Vagina (tissue), 2 donors: ENCODE measurements around the gene ADAM8. TPM values are rescaled to one million over a fixed set of nuclear protein-coding genes. Genes with fewer than 3 reads are reported as not detected.

Source experiments
- DNase-seq, 2 donors: peaks; one replicate each; pipeline ENCODE4 v3.0.0-alpha.2; 2017; ENCODE audit errors: extremely low spot score in 2 of 2
- H3K27ac ChIP-seq: fragments of 200-600 bp; sonication (generic); one replicate; pipeline ENCODE4 v1.5.1; 2019
- H3K27me3 ChIP-seq: fragments of 200-600 bp; sonication (generic); one replicate; pipeline ENCODE4 v1.5.1; 2019
- H3K36me3 ChIP-seq, 2 donors: fragments of 200-600 bp; sonication (generic); one replicate each; pipeline ENCODE4 v1.5.1; 2017 to 2019
- H3K4me1 ChIP-seq: fragments of 200-600 bp; sonication (generic); one replicate; pipeline ENCODE4 v1.5.1; 2019
- H3K4me3 ChIP-seq, 2 donors: fragments of 200-600 bp; sonication (generic); 1 replicate in 1 of 2; 2 replicates in 1 of 2; pipeline ENCODE4 v1.5.1; 2016 to 2019
- H3K9me3 ChIP-seq: fragments of 200-600 bp; sonication (generic); one replicate; pipeline ENCODE4 v1.5.1; 2019
- CTCF ChIP-seq, 3 experiments: fragments of 450-650 bp in 2 of 3; fragments of 200-600 bp in 1 of 3; sonication (generic) in 1 of 3; IDR thresholded peaks; one replicate each; pipeline ENCODE4 v1.5.1; 2017 to 2019; ENCODE audit warnings: antibody characterized with exemption in 3 of 3, mild to moderate bottlenecking in 2 of 3, moderate library complexity in 2 of 3
- POLR2A ChIP-seq, 2 donors: fragments of 450-650 bp; IDR thresholded peaks; one replicate each; pipeline ENCODE4 v1.6.1; 2017; ENCODE audit warnings: antibody characterized with exemption in 2 of 2, mild to moderate bottlenecking in 2 of 2, moderate library complexity in 2 of 2
- POLR2AphosphoS5 ChIP-seq, 2 donors: sonication (generic); formaldehyde crosslinking; IDR thresholded peaks; one replicate each; pipeline ENCODE4 v1.9.0; 2017; ENCODE audit warnings: antibody characterized with exemption in 2 of 2, mild to moderate bottlenecking in 2 of 2, low read depth in 1 of 2; ENCODE audit not compliant: insufficient read depth in 1 of 2
- intact Hi-C: fragments of 100-400 bp; cut with DNase I; formaldehyde crosslinking; loops from one replicate; pipeline ENCODE4 v1.15.1; 2023
- microRNA counts, 2 donors: library from miRNA; unstranded; fragments of <30 nt; microRNA quantifications; one replicate each; lab custom pipeline; 2016 to 2017
- microRNA-seq: library from miRNA; unstranded; fragments of <30 nt; microRNA quantifications from one replicate; pipeline ENCODE4, GENCODE V29; 2017; ENCODE audit warnings: borderline number of aligned reads, borderline replicate concordance
- total RNA-seq: library from RNA; depleted of rRNA; stranded (reverse); fragments of >200 nt; gene quantifications from one replicate; pipeline ENCODE4 v1.2.3, GENCODE V29; 2016

Gene ADAM8
- total RNA-seq, 1 donor from 2014 or later: 11.0 TPM

DNA sequence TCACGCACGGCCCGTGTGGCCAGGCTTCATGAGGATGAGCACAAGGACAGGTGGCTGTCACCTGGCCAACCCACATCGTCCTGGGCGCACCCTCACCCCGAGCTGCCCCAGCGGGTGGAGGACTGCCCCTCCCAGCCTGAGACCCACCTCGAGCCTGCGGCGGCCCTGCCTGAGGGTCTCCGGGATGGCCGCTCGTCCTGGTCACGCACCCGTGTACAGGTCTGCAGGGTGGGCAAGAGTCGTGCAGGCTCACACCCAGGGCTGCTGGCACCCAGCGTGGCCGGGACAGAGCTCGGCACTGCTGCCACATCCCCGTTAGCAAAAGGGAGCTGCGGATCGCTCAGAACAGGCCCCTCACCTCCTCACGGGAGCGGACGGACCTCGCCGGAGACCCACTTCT, 61.1 kb downstream of the ADAM8 start:
- Histone ChIP-seq H3K36me3 (no peaks in the 10 kb centered on the region), H3K27ac (no peak overlapping the region), H3K9me3 (no peaks in the 10 kb centered on the region), H3K4me3 (no peak overlapping the region), H3K27me3 (no peaks in the 10 kb centered on the region), H3K4me1 (no peaks in the 10 kb centered on the region)
- TF ChIP-seq POLR2A (IDR thresholded peaks at IDR 0.05) (no peak), CTCF (IDR thresholded peaks at IDR 0.05) (no peak), POLR2AphosphoS5 (IDR thresholded peaks at IDR 0.05; ENCODE audit: insufficient read depth in 1 of 2, low read depth in 1 of 2) (no peak)
- DNase-seq: no peak
- intact Hi-C loops: no loop called here

DNA sequence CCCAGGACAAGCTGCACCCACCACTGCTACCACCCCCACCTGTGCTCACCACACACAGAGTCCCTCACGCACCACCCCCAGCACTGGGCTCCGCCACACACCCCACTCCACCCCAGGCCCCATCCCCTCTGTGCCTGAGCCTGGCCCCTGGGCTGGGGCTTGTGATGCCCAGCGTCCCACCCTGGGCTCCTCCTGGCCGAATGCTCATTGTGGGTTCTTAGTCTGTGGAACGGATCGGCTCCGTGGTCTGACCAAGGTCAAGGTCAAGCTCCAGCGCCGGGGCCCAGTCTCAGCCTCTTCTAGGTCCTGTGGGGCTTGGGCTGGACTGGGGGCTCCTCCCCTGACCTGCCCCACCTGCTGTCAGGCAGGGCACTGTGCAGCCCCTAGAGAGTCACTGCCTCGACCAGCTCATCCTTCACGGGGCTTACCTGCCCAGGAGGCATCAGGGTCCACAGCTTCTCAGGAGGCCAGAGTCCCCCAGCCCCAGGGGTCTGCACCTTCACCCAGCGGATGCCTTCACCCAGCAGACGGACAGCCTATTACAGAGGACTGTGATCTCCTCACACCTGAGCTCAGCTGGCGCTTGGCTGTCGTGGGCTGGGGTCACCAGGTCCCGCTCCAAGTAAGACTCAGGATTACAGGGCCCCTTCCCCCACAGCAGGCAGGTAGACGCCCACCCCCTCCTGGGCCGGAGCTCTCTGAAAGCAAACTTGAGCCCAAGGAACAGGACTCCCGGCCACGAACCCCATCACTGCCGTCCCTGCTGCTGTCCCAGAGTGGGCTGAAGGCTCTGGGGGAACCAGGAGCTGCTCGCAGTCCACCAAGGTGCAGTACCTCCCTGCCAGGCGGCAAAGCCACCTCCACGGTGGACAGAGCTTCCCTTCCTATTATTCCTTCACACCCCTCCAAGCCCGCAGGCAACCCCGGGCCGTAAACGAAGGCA, 61.9 kb downstream of the ADAM8 start:
- H3K4me3 ChIP-seq: no peak overlapping the region
- TF ChIP-seq CTCF (IDR thresholded peaks at IDR 0.05) (no peak), POLR2AphosphoS5 (IDR thresholded peaks at IDR 0.05; ENCODE audit: insufficient read depth in 1 of 2, low read depth in 1 of 2) (no peak), POLR2A (IDR thresholded peaks at IDR 0.05) (no peak)
- H3K9me3 ChIP-seq: no peaks in the 10 kb centered on the region
- H3K27me3 ChIP-seq: no peaks in the 10 kb centered on the region
- no peaks in the 10 kb centered on the region for H3K4me1 ChIP-seq
- H3K36me3 ChIP-seq: no peaks in the 10 kb centered on the region
- no peak overlapping the region for H3K27ac ChIP-seq
- no peak for DNase-seq
- intact Hi-C loops: no loop called here

GRCh38 chr10:133213641-133214467, 62.8 kb downstream of the ADAM8 start:
- no peaks in the 10 kb centered on the region for H3K9me3 ChIP-seq
- no peaks in the 10 kb centered on the region for H3K4me1 ChIP-seq
- no peaks in the 10 kb centered on the region for H3K27me3 ChIP-seq
- H3K36me3 ChIP-seq: no peaks in the 10 kb centered on the region
- intact Hi-C loops: no loop called here
- H3K4me3 ChIP-seq: no peak overlapping the region
- TF ChIP-seq POLR2A (IDR thresholded peaks at IDR 0.05): no peak
- TF ChIP-seq CTCF (IDR thresholded peaks at IDR 0.05): no peak
- no peak for TF ChIP-seq POLR2AphosphoS5 (IDR thresholded peaks at IDR 0.05; ENCODE audit: insufficient read depth in 1 of 2, low read depth in 1 of 2)
- no peak overlapping the region for H3K27ac ChIP-seq
- DNase-seq: no peak

DNA sequence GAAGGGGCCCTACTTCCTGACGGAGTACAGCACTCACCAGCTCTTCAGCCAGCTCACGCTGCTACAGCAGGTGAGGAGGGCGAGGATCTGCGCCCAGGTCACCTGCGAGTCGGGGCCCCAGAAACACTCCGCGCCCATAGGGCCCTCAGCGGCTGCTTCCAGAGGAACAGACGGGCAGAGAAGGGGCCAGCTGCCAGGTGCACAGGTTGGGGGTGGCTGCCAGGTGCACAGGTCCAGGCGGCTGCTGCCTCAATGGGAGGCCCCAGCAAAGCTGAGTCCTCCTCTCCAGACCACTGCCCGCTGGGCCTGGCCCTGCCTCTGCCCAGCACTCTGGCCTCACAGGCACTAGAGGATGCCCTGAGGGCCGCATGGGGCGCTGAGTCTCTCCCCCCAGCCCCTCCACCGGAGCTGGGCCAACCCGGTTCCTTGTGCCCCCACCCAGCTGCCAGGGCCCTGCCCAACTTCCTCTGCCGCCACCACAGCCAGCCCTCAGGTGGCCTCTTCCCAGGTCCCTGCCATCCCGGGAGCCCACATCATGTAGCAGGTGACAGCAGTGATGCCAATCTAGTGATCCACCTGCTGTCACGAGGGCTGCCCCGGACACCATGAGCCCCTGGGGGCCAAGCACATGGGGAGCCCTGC, 63.7 kb downstream of the ADAM8 start:
- TF ChIP-seq POLR2A (IDR thresholded peaks at IDR 0.05) (no peak), CTCF (IDR thresholded peaks at IDR 0.05) (no peak), POLR2AphosphoS5 (IDR thresholded peaks at IDR 0.05; ENCODE audit: insufficient read depth in 1 of 2, low read depth in 1 of 2) (no peak)
- no peaks in the 10 kb centered on the region for H3K4me1 ChIP-seq
- no peak overlapping the region for H3K4me3 ChIP-seq
- no peaks in the 10 kb centered on the region for H3K36me3 ChIP-seq
- no peak overlapping the region for H3K27ac ChIP-seq
- H3K27me3 ChIP-seq: no peaks in the 10 kb centered on the region
- intact Hi-C loops: no loop called here
- no peak for DNase-seq
- H3K9me3 ChIP-seq: no peaks in the 10 kb centered on the region

MicroRNAs encoded within 50 kb of the gene (microRNA counts, 767-probe panel; counts per million panel counts)
- microRNA hsa-miR-202-3p (lab: Ali Mortazavi, UCI): 238 to 261 counts per million in 2 donors

Small RNAs within 50 kb of the gene (microRNA-seq; reads per million reads assigned to microRNA genes)
- gene MIR202: 10.5 reads per million, percentile 22 among the genes with 10 or more reads in this experiment

Other genes starting within 250 kb of the ADAM8 start
- 0.49 TPM for gene ADGRA1, start 188.9 kb downstream of the ADAM8 start, total RNA-seq
- 3.4 TPM for gene KNDC1, start 116.6 kb downstream of the ADAM8 start, total RNA-seq
- gene UTF1, start 46.7 kb downstream of the ADAM8 start, total RNA-seq: not detected
- 0.98 TPM for gene VENTX, start 39.0 kb downstream of the ADAM8 start, total RNA-seq
- gene TUBGCP2, start 32.0 kb upstream of the ADAM8 start, total RNA-seq: 41.7 TPM
- gene ZNF511, start 32.0 kb upstream of the ADAM8 start, total RNA-seq: 36.3 TPM
- 4.7 TPM for gene CALY, start 60.0 kb upstream of the ADAM8 start, total RNA-seq
- not detected for gene PRAP1, start 70.5 kb upstream of the ADAM8 start, total RNA-seq
- 54.0 TPM for gene FUOM, start 81.2 kb upstream of the ADAM8 start, total RNA-seq
- gene ECHS1, start 96.5 kb upstream of the ADAM8 start, total RNA-seq: 45.4 TPM
- 16.9 TPM for gene PAOX, start 102.4 kb upstream of the ADAM8 start, total RNA-seq
- gene MTG1, start 117.3 kb upstream of the ADAM8 start, total RNA-seq: 57.5 TPM
- not detected for gene SPRN, start 147.8 kb upstream of the ADAM8 start, total RNA-seq
- gene SCART1, start 177.1 kb upstream of the ADAM8 start, total RNA-seq: 1.5 TPM